ENCODE measurements around the gene HEPHL1.

DNA sequence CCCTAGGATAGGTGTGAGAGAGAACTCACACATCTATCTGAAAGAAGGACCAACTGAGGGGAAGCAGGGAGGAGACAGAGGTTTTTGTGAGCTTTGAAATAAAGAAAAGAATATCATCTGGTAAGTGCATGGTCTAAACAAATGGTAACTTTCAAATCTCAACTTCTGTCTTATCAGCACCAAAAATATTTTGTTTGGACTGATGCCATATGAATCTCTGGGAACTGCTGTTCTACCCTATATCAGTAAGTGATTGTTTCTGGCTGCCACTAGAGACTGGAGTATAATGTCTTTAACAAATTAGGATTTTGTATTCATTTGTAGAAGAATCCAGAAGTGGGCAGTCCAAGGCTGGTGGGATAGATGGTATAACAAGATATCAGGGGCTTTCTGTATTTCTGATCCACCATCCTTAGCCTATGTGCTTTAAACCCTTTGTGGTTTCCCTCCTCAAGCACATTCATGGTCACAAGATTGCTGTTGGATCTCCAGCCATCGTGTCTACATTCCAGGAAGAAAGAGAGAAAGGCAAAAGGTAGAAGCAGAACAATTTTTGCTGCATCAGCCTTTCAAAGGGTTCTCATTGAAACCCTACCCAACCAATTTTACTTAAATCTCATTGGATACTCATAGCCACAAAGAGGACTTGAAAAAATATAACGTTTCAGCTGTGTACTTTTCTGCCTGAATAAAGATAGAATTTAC is 4.7 kb downstream of the HEPHL1 start:
- TF ChIP-seq, protein P1, sequence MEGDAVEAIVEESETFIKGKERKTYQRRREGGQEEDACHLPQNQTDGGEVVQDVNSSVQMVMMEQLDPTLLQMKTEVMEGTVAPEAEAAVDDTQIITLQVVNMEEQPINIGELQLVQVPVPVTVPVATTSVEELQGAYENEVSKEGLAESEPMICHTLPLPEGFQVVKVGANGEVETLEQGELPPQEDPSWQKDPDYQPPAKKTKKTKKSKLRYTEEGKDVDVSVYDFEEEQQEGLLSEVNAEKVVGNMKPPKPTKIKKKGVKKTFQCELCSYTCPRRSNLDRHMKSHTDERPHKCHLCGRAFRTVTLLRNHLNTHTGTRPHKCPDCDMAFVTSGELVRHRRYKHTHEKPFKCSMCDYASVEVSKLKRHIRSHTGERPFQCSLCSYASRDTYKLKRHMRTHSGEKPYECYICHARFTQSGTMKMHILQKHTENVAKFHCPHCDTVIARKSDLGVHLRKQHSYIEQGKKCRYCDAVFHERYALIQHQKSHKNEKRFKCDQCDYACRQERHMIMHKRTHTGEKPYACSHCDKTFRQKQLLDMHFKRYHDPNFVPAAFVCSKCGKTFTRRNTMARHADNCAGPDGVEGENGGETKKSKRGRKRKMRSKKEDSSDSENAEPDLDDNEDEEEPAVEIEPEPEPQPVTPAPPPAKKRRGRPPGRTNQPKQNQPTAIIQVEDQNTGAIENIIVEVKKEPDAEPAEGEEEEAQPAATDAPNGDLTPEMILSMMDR (IDR thresholded peaks at IDR 0.05): no peak
- TF ChIP-seq POLR2A (IDR thresholded peaks at IDR 0.05): no peak
